GM12878 (cell line): ENCODE data around the gene BCAP31. TPM values are rescaled to one million over a fixed set of nuclear protein-coding genes. Genes with fewer than 3 reads are reported as not detected.
"Not testable (repeated sequence)": the region's sequence is repeated elsewhere in the genome, so short reads cannot be mapped to it uniquely, and the experiment has no call there.

Experiments used
- ATAC-seq: fragments of 200-7000 bp; cut with Tn5 transposase; 3 replicates; pipeline ENCODE4 v1.9.1; 2020; ENCODE audit warnings: mild to moderate bottlenecking, moderate library complexity
- BruUV-seq: library from RNA; stranded (reverse); fragments of 400-500 nt; replicated peaks from 2 replicates; lab custom pipeline; 2021; lab: Mats Ljungman, UMichigan
- CTCF ChIA-PET: fragments of 300-600 bp; sonication (Branson Sonifier 250); formaldehyde crosslinking; extraction: SDS; loops from one replicate; lab custom pipeline; 2021; ENCODE audit warnings: inconsistent platforms; lab: Yijun Ruan, JAX
- POLR2A ChIA-PET: fragments of 350-600 bp; formaldehyde crosslinking; extraction: SDS; loops from one replicate; lab custom pipeline; 2021; ENCODE audit warnings: inconsistent platforms; lab: Charles Lee
- RAD21 ChIA-PET: fragments of 300-600 bp; sonication (Branson Sonifier 250); formaldehyde crosslinking; loops from one replicate; lab custom pipeline; 2023; ENCODE audit warnings: antibody characterized with exemption; ENCODE audit not compliant: unreplicated experiment; lab: Charles Lee
- SMC1A ChIA-PET: fragments of 300-600 bp; sonication (Branson Sonifier 250); formaldehyde crosslinking; loops from one replicate; lab custom pipeline; 2023; ENCODE audit not compliant: unreplicated experiment, uncharacterized antibody; lab: Charles Lee
- DNase-seq: peaks from one replicate; pipeline ENCODE4 v3.0.0-alpha.2; 2011; ENCODE audit warnings: low read depth, low spot score
- FAIRE-seq: peaks from 3 replicates; lab custom pipeline; 2011; peaks lifted over from hg19 to GRCh38; lab: Jason Lieb, UNC
- H2AFZ ChIP-seq: 2 replicates; pipeline ENCODE4 v1.6.0; 2011; ENCODE audit warnings: low read depth, low read length, control low read depth; ENCODE audit not compliant: control insufficient read depth
- H3K27ac ChIP-seq: 2 replicates; pipeline ENCODE4 v1.5.1; 2011; ENCODE audit warnings: control low read depth; ENCODE audit not compliant: control insufficient read depth, insufficient read depth
- H3K27me3 ChIP-seq, 2 experiments: replicated peaks in 1 of 2; 2 replicates each; pipeline versions ENCODE4 v1.6.0 to v1.6.1; 2011; ENCODE audit warnings: low read length in 1 of 2; ENCODE audit not compliant: control insufficient read depth in 2 of 2, insufficient read depth in 2 of 2
- H3K36me3 ChIP-seq, 2 experiments: 2 replicates each; pipeline ENCODE4 v1.5.1; 2011; ENCODE audit warnings: low read length in 1 of 2; ENCODE audit not compliant: control insufficient read depth in 2 of 2, insufficient read depth in 2 of 2
- H3K4me1 ChIP-seq: 2 replicates; pipeline ENCODE4 v1.6.1; 2011; ENCODE audit warnings: mild to moderate bottlenecking, low read length, moderate library complexity, mixed read lengths; ENCODE audit not compliant: control insufficient read depth, insufficient read depth
- H3K4me2 ChIP-seq: 2 replicates; pipeline ENCODE4 v1.6.0; 2011; ENCODE audit warnings: control low read depth; ENCODE audit not compliant: control insufficient read depth, insufficient read depth
- H3K4me3 ChIP-seq: fragments of 200-600 bp; sonication (generic); 2 replicates; pipeline ENCODE4 v1.5.1; 2016
- H3K79me2 ChIP-seq: 2 replicates; pipeline ENCODE4 v1.6.0; 2011; ENCODE audit warnings: low read length; ENCODE audit not compliant: control insufficient read depth, insufficient read depth
- H3K9ac ChIP-seq: 2 replicates; pipeline ENCODE4 v1.8.0; 2011; ENCODE audit warnings: low read length, control low read depth, mixed read lengths; ENCODE audit not compliant: control insufficient read depth, insufficient read depth
- H3K9me3 ChIP-seq: replicated peaks from 3 replicates; pipeline ENCODE4 v1.5.1; 2011; ENCODE audit warnings: mild to moderate bottlenecking, low read length; ENCODE audit not compliant: control insufficient read depth, insufficient read depth
- H4K20me1 ChIP-seq: 2 replicates; pipeline ENCODE4 v1.6.0; 2011; ENCODE audit not compliant: control insufficient read depth, insufficient read depth
- WGBS: methylation state at CpG from one replicate; pipeline ENCODE4 v1.1.6; 2016; ENCODE audit warnings: low lambda C conversion rate; ENCODE audit not compliant: insufficient replicate concordance, insufficient coverage; ENCODE audit errors: missing lambda C conversion rate; 5-methylcytosine and 5-hydroxymethylcytosine counted together
- in situ Hi-C: fragments of 300-500 bp; cut with MboI; formaldehyde crosslinking; loops from 9 replicates; pipeline ENCODE4 v1.14.3; 2018; ENCODE audit warnings: mixed read lengths
- intact Hi-C: fragments of 100-400 bp; cut with micrococcal nuclease; formaldehyde crosslinking; loops from one replicate; pipeline ENCODE4 v1.14.2; 2022; ENCODE audit not compliant: unreplicated experiment
- polyA plus RNA-seq, 11 experiments: library from polyadenylated mRNA; depleted of rRNA in 4 of 11; unstranded in 6 of 11; stranded (reverse) in 5 of 11; fragments of >200 nt; fragmentation: Nextera tagmentation in 4 of 11; fragmentation: Illumina TruSeq in 1 of 11; extraction: Ambion mirVana in 4 of 11; extraction: Trizol in 1 of 11; gene quantifications; 1 replicate in 1 of 11; 2 replicates in 10 of 11; pipeline versions ENCODE4 v1.2.1 to v1.2.3, GENCODE V29; 2011 to 2016; ENCODE audit warnings: inconsistent platforms in 2 of 11, missing spikeins in 2 of 11, low read depth in 1 of 11
- total RNA-seq, 4 experiments: library from RNA; depleted of rRNA in 3 of 4; stranded (reverse); fragments of >200 nt in 3 of 4; fragmentation: Illumina TruSeq in 1 of 4; extraction: Trizol in 1 of 4; gene quantifications; 2 replicates each; pipeline versions ENCODE4 v1.2.1 to v1.2.3, GENCODE V29; 2013 to 2021

The BCAP31 gene
- total and polyA plus RNA-seq, 10 of the 15 experiments (the other 5 are each of a cell fraction or from before 2014, with no cell fraction given) = 63.1 to 246 (median 95.6) TPM

GRCh38 chrX:153699784-153700371 is 24.3 kb downstream of the BCAP31 start:
- H3K4me1 ChIP-seq, SMC1A ChIA-PET, FAIRE-seq, H3K9me3 ChIP-seq, H3K79me2 ChIP-seq, H4K20me1 ChIP-seq, H3K36me3 ChIP-seq, BruUV-seq, RAD21 ChIA-PET, in situ Hi-C loops, H3K4me3 ChIP-seq, H2AFZ ChIP-seq, H3K27ac ChIP-seq, H3K27me3 ChIP-seq, intact Hi-C loops, ATAC-seq, DNase-seq, H3K9ac ChIP-seq, H3K4me2 ChIP-seq, CTCF ChIA-PET, POLR2A ChIA-PET: not testable (repeated sequence)
- WGBS = 67% methylated on average over 16 of the region's 18 CpGs

- H3K36me3 ChIP-seq, SMC1A ChIA-PET, H3K4me3 ChIP-seq, H3K9me3 ChIP-seq, H3K4me2 ChIP-seq, H3K9ac ChIP-seq, POLR2A ChIA-PET, H3K27me3 ChIP-seq, FAIRE-seq, in situ Hi-C loops, CTCF ChIA-PET, ATAC-seq, H3K27ac ChIP-seq, H4K20me1 ChIP-seq, RAD21 ChIA-PET, DNase-seq, H2AFZ ChIP-seq, BruUV-seq, H3K4me1 ChIP-seq, H3K79me2 ChIP-seq, intact Hi-C loops: not testable (repeated sequence)
- WGBS = 60% methylated on average over 16 of the region's 16 CpGs
Observed at GRCh38 chrX:153699210-153699783, 24.9 kb downstream of the BCAP31 start.
